HUES64 (cell line): Measurements from ENCODE around the gene TCEA2.

Experiments used
- H3K27ac ChIP-seq: 2 replicates; pipeline ENCODE4 v1.7.0; 2013; ENCODE audit warnings: low read depth, low read length, inconsistent platforms
- H3K27me3 ChIP-seq: 2 replicates; pipeline ENCODE4 v1.6.1; 2013; ENCODE audit warnings: mild to moderate bottlenecking, low read length; ENCODE audit not compliant: insufficient read depth
- H3K36me3 ChIP-seq: 2 replicates; pipeline ENCODE4 v1.6.1; 2013; ENCODE audit warnings: mild to moderate bottlenecking, low read length; ENCODE audit not compliant: insufficient read depth
- H3K4me1 ChIP-seq: 2 replicates; pipeline ENCODE4 v1.6.1; 2013; ENCODE audit warnings: mild to moderate bottlenecking, low read length, moderate library complexity; ENCODE audit not compliant: insufficient read depth
- H3K4me3 ChIP-seq: 2 replicates; pipeline ENCODE4 v1.5.1; 2013; ENCODE audit warnings: mild to moderate bottlenecking, low read length, moderate library complexity
- H3K9ac ChIP-seq: 2 replicates; pipeline ENCODE4 v1.6.1; 2013; ENCODE audit warnings: mild to moderate bottlenecking, low read depth, low read length
- H3K9me3 ChIP-seq: 2 replicates; pipeline ENCODE4 v1.6.1; 2013; ENCODE audit warnings: low read depth, low read length; ENCODE audit not compliant: insufficient read depth
- WGBS: fragments of 150-250, 120-280 bp; methylation state at CpG from one replicate; pipeline ENCODE4 v1.1.7; 2013; ENCODE audit warnings: missing lambda C conversion rate; 5-methylcytosine and 5-hydroxymethylcytosine counted together

The TCEA2 gene

GRCh38 chr20:64119681-64120341 is 56.8 kb downstream of the TCEA2 start:
- H3K27ac ChIP-seq: no peak overlapping the region
- no peak overlapping the region for H3K9ac ChIP-seq
- no peaks in the 10 kb centered on the region for H3K9me3 ChIP-seq
- H3K27me3 ChIP-seq: no peaks in the 10 kb centered on the region
- H3K4me1 ChIP-seq: no peaks in the 10 kb centered on the region
- H3K36me3 ChIP-seq: no peaks in the 10 kb centered on the region
- H3K4me3 ChIP-seq: 0 out of 2 replicates have a peak overlapping the region, but pooled peaks have one; percentile 15
- 77% methylated on average over 13 of the region's 14 CpGs for WGBS

- no peaks in the 10 kb centered on the region for H3K27me3 ChIP-seq
- no peak overlapping the region for H3K9ac ChIP-seq
Observed at GRCh38 chr20:64121586-64121985, 58.6 kb downstream of the TCEA2 start.

More at GRCh38 chr20:64121586-64121985, 58.6 kb downstream of the TCEA2 start:
- no peaks in the 10 kb centered on the region for H3K9me3 ChIP-seq
- no peak overlapping the region for H3K4me3 ChIP-seq
- 92% methylated on average over 12 of the region's 12 CpGs for WGBS
- H3K36me3 ChIP-seq: no peaks in the 10 kb centered on the region
- no peaks in the 10 kb centered on the region for H3K4me1 ChIP-seq
- H3K27ac ChIP-seq: no peak overlapping the region
